ENCODE data around the gene PLCL1. TPM values are rescaled to one million over a fixed set of nuclear protein-coding genes. Genes with fewer than 3 reads are reported as not detected.
A peak's percentile ranks its signal among the peaks of the same experiment; 100 is the strongest.
"Not testable (repeated sequence)": the region's sequence is repeated elsewhere in the genome, so short reads cannot be mapped to it uniquely, and the experiment has no call there.

PLCL1 gene
- polyA plus RNA-seq, 3 donors = 15.3 to 20.8 (median 16.6) TPM

- no peak for DNase-seq (ENCODE audit: extremely low read depth in 1 of 11, low read depth in 9 of 11, low spot score in 4 of 11)
Observed at GRCh38 chr2:198164843-198165242, 360.4 kb downstream of the PLCL1 start.

GRCh38 chr2:198165289-198165688 lies 360.9 kb downstream of the PLCL1 start:
- no peak for DNase-seq (ENCODE audit: extremely low read depth in 1 of 11, low read depth in 9 of 11, low spot score in 4 of 11)

- DNase-seq (ENCODE audit: extremely low read depth in 1 of 11, low read depth in 9 of 11, low spot score in 4 of 11) = no peak
Observed at GRCh38 chr2:198167346-198167745, 363.0 kb downstream of the PLCL1 start.

GRCh38 chr2:198168651-198169050 lies 364.3 kb downstream of the PLCL1 start:
- no peak for DNase-seq (ENCODE audit: extremely low read depth in 1 of 11, low read depth in 9 of 11, low spot score in 4 of 11)

GRCh38 chr2:198173242-198173641 lies 368.8 kb downstream of the PLCL1 start:
- DNase-seq (ENCODE audit: extremely low read depth in 1 of 11, low read depth in 9 of 11, low spot score in 4 of 11) = no peak

- DNase-seq (ENCODE audit: extremely low read depth in 1 of 11, low read depth in 9 of 11, low spot score in 4 of 11) = no peak
Observed at GRCh38 chr2:198173864-198174263, 369.5 kb downstream of the PLCL1 start.

- no peak for DNase-seq (ENCODE audit: extremely low read depth in 1 of 11, low read depth in 9 of 11, low spot score in 4 of 11)
Observed at GRCh38 chr2:198175271-198175670, 370.9 kb downstream of the PLCL1 start.

- DNase-seq (ENCODE audit: extremely low read depth in 1 of 11, low read depth in 9 of 11, low spot score in 4 of 11) = no peak
Observed at GRCh38 chr2:198177040-198177439, 372.6 kb downstream of the PLCL1 start.

GRCh38 chr2:198178766-198179165 lies 374.4 kb downstream of the PLCL1 start:
- DNase-seq (ENCODE audit: extremely low read depth in 1 of 11, low read depth in 9 of 11, low spot score in 4 of 11) = no peak

GRCh38 chr2:198186257-198186656 lies 381.9 kb downstream of the PLCL1 start:
- peak in 1 of 11 donors; percentile 8 for DNase-seq (ENCODE audit: extremely low read depth in 1 of 11, low read depth in 9 of 11, low spot score in 4 of 11)

- no peak for DNase-seq (ENCODE audit: extremely low read depth in 1 of 11, low read depth in 9 of 11, low spot score in 4 of 11)
Observed at GRCh38 chr2:198187841-198188240, 383.4 kb downstream of the PLCL1 start.

- DNase-seq (ENCODE audit: extremely low read depth in 1 of 11, low read depth in 9 of 11, low spot score in 4 of 11) = no peak
Observed at GRCh38 chr2:198188982-198189381, 384.6 kb downstream of the PLCL1 start.

GRCh38 chr2:198191651-198192050 lies 387.3 kb downstream of the PLCL1 start:
- DNase-seq (ENCODE audit: extremely low read depth in 1 of 11, low read depth in 9 of 11, low spot score in 4 of 11) = no peak

GRCh38 chr2:198196556-198196955 lies 392.2 kb downstream of the PLCL1 start:
- DNase-seq (ENCODE audit: extremely low read depth in 1 of 11, low read depth in 9 of 11, low spot score in 4 of 11) = not testable (repeated sequence)

Other genes starting within 250 kb of the PLCL1 start
- 10 to 100 TPM; 17.2 to 18.6 (median 17.4) TPM for gene RFTN2, start 129.0 kb upstream of the PLCL1 start, polyA plus RNA-seq (ENCODE audit: insufficient read length in 3 of 3)
- gene MARS2, start 99.2 kb upstream of the PLCL1 start, polyA plus RNA-seq (ENCODE audit: insufficient read length in 3 of 3) = 1 to 10 TPM; 7.0 to 8.0 (median 7.8) TPM
- under 1 TPM in 2 of 3 donors, not detected in 1; 0.06 to 0.08 TPM for gene BOLL, start 19.3 kb upstream of the PLCL1 start, polyA plus RNA-seq (ENCODE audit: insufficient read length in 3 of 3)